Peyer's patch (tissue), 4 donors: ENCODE measurements around the gene PNMA3.

Source experiments
- POLR2A ChIP-seq, 2 donors: fragments of 450-650 bp; IDR thresholded peaks; one replicate each; pipeline ENCODE4 v1.5.1; 2017; ENCODE audit warnings: antibody characterized with exemption in 2 of 2, mild to moderate bottlenecking in 2 of 2, moderate library complexity in 2 of 2
- TF ChIP-seq, protein P1 (sequence below), 6 experiments: fragments of 450-650 bp in 4 of 6; fragments of 200-600 bp in 2 of 6; sonication (generic) in 1 of 6; IDR thresholded peaks; one replicate each; pipeline ENCODE4 v1.5.1; 2017 to 2019; ENCODE audit warnings: antibody characterized with exemption in 6 of 6, mild to moderate bottlenecking in 3 of 6, moderate library complexity in 1 of 6

DNA sequence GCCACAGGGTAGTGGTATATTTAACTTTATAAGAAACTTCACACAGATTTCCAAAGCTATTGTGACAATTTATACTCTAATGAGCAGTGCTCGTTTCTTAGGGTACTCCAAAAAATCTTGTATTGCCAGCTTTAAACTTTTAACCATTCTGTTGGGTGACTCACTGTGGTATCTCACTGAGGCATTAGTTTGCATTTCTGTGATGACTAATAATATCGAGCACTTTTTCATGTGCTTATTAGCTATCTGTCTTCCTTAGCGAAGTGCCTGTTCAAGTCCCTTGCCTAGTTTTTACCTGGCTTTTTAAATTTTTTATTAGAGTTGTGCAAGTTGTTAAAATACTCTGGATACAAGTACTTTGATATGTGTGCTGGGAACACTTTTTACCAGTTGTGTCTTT lies 5.5 kb downstream of the PNMA3 start:
- TF ChIP-seq POLR2A (IDR thresholded peaks at IDR 0.05) = no peak
- TF ChIP-seq, protein P1, sequence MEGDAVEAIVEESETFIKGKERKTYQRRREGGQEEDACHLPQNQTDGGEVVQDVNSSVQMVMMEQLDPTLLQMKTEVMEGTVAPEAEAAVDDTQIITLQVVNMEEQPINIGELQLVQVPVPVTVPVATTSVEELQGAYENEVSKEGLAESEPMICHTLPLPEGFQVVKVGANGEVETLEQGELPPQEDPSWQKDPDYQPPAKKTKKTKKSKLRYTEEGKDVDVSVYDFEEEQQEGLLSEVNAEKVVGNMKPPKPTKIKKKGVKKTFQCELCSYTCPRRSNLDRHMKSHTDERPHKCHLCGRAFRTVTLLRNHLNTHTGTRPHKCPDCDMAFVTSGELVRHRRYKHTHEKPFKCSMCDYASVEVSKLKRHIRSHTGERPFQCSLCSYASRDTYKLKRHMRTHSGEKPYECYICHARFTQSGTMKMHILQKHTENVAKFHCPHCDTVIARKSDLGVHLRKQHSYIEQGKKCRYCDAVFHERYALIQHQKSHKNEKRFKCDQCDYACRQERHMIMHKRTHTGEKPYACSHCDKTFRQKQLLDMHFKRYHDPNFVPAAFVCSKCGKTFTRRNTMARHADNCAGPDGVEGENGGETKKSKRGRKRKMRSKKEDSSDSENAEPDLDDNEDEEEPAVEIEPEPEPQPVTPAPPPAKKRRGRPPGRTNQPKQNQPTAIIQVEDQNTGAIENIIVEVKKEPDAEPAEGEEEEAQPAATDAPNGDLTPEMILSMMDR (IDR thresholded peaks at IDR 0.05) = no peak
